Esophagus mucosa (tissue), 1 donor: Measurements from ENCODE around the gene PODXL. TPM values are rescaled to one million over a fixed set of nuclear protein-coding genes. Genes with fewer than 3 reads are reported as not detected.

ENCODE experiments used
- ATAC-seq: fragments of 200-7000 bp; cut with Tn5 transposase; one replicate; pipeline ENCODE4 v1.9.1; 2020
- total RNA-seq: library from RNA; stranded (reverse); gene quantifications from one replicate; pipeline ENCODE4 v1.2.4, GENCODE V29; 2023
- donor health status: DM: yes; HTN: yes; CAD: no.

PODXL gene
- total RNA-seq, 1 donor from 2014 or later = 8.3 TPM

GRCh38 chr7:131563918-131564317 lies 7.5 kb upstream of the PODXL start:
- ATAC-seq = no peak

- no peak for ATAC-seq
Observed at GRCh38 chr7:131562941-131563340, 6.5 kb upstream of the PODXL start.

DNA sequence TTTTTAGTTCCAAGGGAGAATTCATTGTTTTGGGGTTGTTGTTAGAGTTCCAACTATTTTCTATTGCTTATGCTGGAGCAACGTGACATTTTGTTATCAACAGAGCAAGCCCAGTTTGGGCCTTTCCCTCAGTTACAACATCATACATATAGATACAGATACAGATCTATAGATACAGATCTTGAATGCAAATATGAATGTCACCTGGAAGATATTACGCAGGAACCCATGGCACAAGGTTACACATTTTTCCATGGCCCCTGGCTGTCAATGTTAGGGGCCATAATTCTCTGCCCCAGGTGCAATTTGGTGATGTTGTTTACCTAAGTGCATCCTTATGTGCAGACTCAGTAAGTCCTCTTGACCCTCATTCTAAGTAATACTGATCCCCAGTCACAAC lies 3.6 kb upstream of the PODXL start:
- ATAC-seq = no peak

GRCh38 chr7:131557652-131558385 lies 1.4 kb upstream of the PODXL start:
- no peak for ATAC-seq

DNA sequence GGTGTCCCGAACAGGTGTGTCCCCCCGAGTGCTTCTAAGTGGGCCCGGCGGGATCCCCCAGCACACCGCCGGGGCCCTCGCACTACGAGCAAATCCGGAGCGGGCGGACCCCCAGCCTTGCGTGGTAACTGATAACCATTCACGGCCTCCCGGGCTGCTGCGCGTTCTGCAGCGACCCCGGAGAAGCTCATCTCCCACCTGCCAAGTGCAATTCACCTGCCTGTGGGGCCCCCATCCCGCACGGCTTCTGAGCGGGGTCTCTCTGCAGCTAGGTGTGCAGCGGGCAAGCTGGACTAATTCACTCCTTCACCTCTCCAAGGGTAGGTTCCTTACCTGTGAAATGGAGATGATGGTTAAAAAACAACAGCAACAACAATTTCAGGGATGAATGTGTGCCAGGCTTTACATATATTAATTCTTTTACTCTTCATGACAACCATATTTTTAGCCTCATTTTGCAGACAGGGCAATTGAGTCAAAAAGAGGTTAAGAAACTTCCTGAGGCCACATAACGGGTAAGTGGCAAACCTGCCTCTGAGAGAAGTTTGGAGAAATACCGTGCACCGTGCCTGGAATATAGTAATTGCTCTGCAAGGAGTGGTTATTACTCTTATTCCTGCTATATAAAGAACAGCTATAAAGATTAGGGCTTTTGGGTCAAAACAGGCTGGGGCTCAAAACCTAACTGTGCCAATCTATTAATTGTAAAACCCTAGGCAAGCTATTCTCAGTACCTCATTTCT lies 652 bp upstream of the PODXL start:
- no peak for ATAC-seq

- ATAC-seq = no peak
Observed at GRCh38 chr7:131555552-131556052, 826 bp downstream of the PODXL start.

GRCh38 chr7:131554880-131555516 lies 1.4 kb downstream of the PODXL start:
- no peak for ATAC-seq

DNA sequence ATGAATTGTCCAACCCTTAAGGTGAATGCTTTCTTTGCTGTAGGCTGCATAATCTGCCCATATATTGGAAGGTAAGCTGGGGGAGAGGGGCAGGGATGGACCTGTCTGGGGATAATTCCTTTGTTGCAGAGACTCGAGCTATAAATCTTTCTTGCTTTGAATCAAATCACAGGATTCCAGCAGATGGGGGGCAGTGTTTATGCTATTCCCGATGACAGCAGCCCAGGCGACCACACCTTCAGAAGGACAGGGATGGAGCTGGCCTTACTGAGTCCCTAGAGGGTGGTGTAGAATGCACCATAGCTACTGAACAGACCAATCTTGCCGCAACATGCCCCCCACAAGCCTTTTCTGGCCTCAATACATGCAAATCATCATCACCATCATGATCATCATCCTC lies 2.5 kb downstream of the PODXL start:
- no peak for ATAC-seq

- no peak for ATAC-seq
Observed at GRCh38 chr7:131552053-131552452, 4.4 kb downstream of the PODXL start.

DNA sequence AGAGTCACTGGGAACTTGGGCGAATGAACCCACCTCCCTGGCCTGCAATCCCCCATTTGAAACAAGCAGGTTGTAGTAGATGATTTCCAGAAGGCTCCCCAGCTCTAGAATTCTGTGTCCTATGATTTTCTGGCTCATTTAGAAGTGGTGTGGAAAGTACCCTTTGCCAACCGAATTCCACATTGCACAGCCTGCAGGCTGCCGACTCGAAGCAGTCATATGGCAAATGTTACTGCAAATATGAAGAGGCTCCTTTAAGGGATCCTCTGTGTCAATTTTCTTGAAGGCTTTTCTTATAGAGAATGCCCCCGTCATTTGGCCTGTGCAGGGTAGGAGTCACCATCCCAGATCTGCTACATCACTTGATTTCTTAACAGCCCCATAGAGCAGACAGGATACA lies 5.6 kb downstream of the PODXL start:
- ATAC-seq = no peak

- ATAC-seq = no peak
Observed at GRCh38 chr7:131548371-131548770, 8.1 kb downstream of the PODXL start.

GRCh38 chr7:131547589-131547988 lies 8.8 kb downstream of the PODXL start:
- ATAC-seq = no peak

DNA sequence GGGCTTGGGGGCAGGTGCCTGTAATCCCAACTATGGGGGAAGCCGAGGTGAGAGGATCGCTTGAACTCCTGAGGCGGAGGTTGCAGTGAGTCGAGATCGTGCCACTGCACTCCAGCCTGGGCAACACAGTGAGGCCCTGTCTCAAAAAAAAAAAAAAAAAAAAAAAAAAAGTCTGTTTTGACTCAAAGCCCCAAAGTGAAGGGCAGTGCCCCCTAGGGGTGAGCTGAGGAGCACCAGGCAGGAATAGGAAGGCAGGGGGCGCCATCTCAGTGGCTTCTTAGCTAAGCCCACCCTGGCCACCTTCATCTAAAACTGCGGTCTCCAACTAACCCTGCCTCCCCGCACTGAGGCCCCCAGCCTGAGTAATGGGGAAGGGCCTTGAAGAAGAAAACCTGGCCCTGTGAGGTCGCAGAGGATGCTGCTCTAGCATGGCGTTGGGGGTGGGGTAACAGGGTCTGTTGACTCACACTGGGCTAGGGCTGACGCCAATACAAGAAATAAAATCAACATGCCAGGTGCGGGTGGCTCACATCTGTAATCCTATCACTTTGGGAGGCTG lies 9.8 kb downstream of the PODXL start:
- ATAC-seq = no peak

- peak; percentile 34 for ATAC-seq
Observed at GRCh38 chr7:131546126-131546525, 10.3 kb downstream of the PODXL start.

GRCh38 chr7:131544449-131545301 lies 11.8 kb downstream of the PODXL start:
- no peak for ATAC-seq

- no peak for ATAC-seq
Observed at GRCh38 chr7:131544021-131544420, 12.4 kb downstream of the PODXL start.

GRCh38 chr7:131543298-131543697 lies 13.1 kb downstream of the PODXL start:
- ATAC-seq = no peak

DNA sequence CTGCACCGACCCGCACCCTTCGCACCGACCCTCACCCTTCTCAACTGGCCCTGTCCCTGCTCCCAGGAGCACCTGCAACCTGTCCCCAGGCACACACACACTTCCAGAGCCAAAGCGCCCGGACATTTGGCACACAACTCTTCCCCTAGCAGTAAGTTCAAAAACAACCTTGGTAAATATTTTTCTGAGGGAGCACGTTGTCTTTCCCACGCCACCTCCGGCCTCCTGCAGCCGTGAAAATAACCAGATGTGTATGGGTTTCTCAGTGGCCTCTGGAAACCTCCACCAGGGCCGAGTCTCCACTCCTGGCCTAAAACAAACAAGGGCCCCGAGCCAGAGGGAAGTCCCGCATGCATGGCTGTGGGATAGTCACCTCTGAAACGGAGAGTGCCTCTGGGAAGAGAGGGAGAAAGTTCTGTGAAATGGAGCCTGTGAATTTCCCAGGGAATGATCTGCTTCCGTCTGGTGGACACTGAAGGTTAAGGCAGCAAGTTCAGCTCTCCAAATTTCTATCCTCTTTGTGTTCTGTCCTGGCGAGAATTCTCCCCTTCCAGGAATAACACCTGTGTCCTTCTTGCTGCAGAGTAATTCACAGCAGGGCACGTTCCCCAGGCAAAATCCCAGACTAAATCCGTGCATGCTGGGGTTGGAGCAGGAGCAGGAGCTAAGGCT lies 15.8 kb downstream of the PODXL start:
- ATAC-seq = no peak

- no peak for ATAC-seq
Observed at GRCh38 chr7:131538813-131539179, 17.6 kb downstream of the PODXL start.

GRCh38 chr7:131538071-131538812 lies 18.2 kb downstream of the PODXL start:
- no peak for ATAC-seq

GRCh38 chr7:131537571-131537978 lies 18.9 kb downstream of the PODXL start:
- no peak for ATAC-seq
